SU-DHL-6 (cell line): ENCODE results near the gene GABBR2.

ENCODE experiments used
- CTCF ChIP-seq: fragments of 200-600 bp; sonication (generic); IDR thresholded peaks from one replicate; pipeline ENCODE4 v1.5.1; 2017; ENCODE audit warnings: antibody characterized with exemption, mild to moderate bottlenecking, low read length, moderate library complexity; ENCODE audit not compliant: insufficient read depth, poor library complexity, severe bottlenecking
- EZH2phosphoT487 ChIP-seq: fragments of 200-600 bp; sonication (generic), shearing (Covaris generic); conservative IDR thresholded peaks from 2 replicates; pipeline ENCODE4 v1.6.1; 2018; ENCODE audit warnings: mild to moderate bottlenecking, antibody characterized with exemption, low read length, moderate library complexity, mixed read lengths

- TF ChIP-seq CTCF (no peak), EZH2phosphoT487 (no peak)
Observed at GRCh38 chr9:98363644-98364043, 345.1 kb downstream of the GABBR2 start.
